ENCODE results near the gene ASF1A.

GRCh38 chr6:118876198-118876597 lies 17.8 kb upstream of the ASF1A start:
- no peak for TF ChIP-seq POLR2AphosphoS5 (IDR thresholded peaks at IDR 0.05; ENCODE audit: low read depth)
- no peak for TF ChIP-seq CTCF (conservative IDR thresholded peaks at IDR 0.05; ENCODE audit: low read depth in 2 of 2)
- no peak for TF ChIP-seq EZH2 (IDR thresholded peaks at IDR 0.05; ENCODE audit: low read depth, unreplicated experiment)
- no peak for TF ChIP-seq STAT1 (IDR thresholded peaks at IDR 0.05; ENCODE audit: unreplicated experiment)
